HCT116 (cell line): ENCODE measurements around the gene FBXL17.

Experiments used
- CBX3 ChIP-seq: IDR thresholded peaks from 2 replicates; pipeline ENCODE4 v1.6.1; 2012; ENCODE audit warnings: low read depth
- CEBPB ChIP-seq: IDR thresholded peaks from 2 replicates; pipeline ENCODE4 v1.6.1; 2012; ENCODE audit warnings: low read depth
- CTCF ChIP-seq, 3 experiments: fragments of 200-600 bp in 1 of 3; sonication (generic) in 1 of 3; IDR thresholded peaks in 2 of 3; conservative IDR thresholded peaks in 1 of 3; 2 replicates each; pipeline ENCODE4 v1.5.1; 2012 to 2017; ENCODE audit warnings: low read depth in 2 of 3, low read length in 2 of 3, antibody characterized with exemption in 1 of 3, borderline replicate concordance in 1 of 3, control low read depth in 1 of 3, mild to moderate bottlenecking in 1 of 3, mixed read lengths in 1 of 3, mixed run types in 1 of 3, moderate library complexity in 1 of 3; ENCODE audit not compliant: insufficient read depth in 1 of 3
- EZH2 ChIP-seq: fragments of 200-600 bp; sonication (generic); IDR thresholded peaks from 2 replicates; pipeline ENCODE4 v1.6.1; 2017; ENCODE audit warnings: antibody characterized with exemption, mixed run types
- EZH2phosphoT487 ChIP-seq: fragments of 200-600 bp; IDR thresholded peaks from 2 replicates; pipeline ENCODE4 v1.6.1; 2018; ENCODE audit warnings: antibody characterized with exemption, borderline replicate concordance
- MAX ChIP-seq: IDR thresholded peaks from 2 replicates; pipeline ENCODE4 v1.6.1; 2012
- POLR2A ChIP-seq: IDR thresholded peaks from 2 replicates; pipeline ENCODE4 v1.7.0; 2011; ENCODE audit warnings: borderline replicate concordance; ENCODE audit not compliant: insufficient read depth, insufficient read length; ENCODE audit errors: extremely low read depth
- RAD21 ChIP-seq: IDR thresholded peaks from 2 replicates; pipeline ENCODE4 v1.6.1; 2012; ENCODE audit warnings: low read depth, mild to moderate bottlenecking
- REST ChIP-seq: IDR thresholded peaks from 2 replicates; pipeline ENCODE4 v1.6.1; 2012; ENCODE audit warnings: low read depth
- SIN3A ChIP-seq: IDR thresholded peaks from 2 replicates; pipeline ENCODE4 v1.6.1; 2012; ENCODE audit warnings: low read depth
- ZNF274 ChIP-seq: fragments of 200-500 bp; sonication (Bioruptor generic); IDR thresholded peaks from 2 replicates; pipeline ENCODE4 v1.6.1; 2014; ENCODE audit warnings: mild to moderate bottlenecking, low read depth, low read length, inconsistent platforms

- TF ChIP-seq CEBPB (no peak), CTCF (IDR thresholded peaks at IDR 0.05 in 2 of 3, conservative IDR thresholded peaks at IDR 0.05 in 1 of 3; ENCODE audit: borderline replicate concordance in 1 of 3, insufficient read depth in 1 of 3, low read depth in 2 of 3, low read length in 2 of 3) (no peak), POLR2A (no peak), ZNF274 (no peak), EZH2phosphoT487 (no peak), EZH2 (no peak), MAX (no peak), CBX3 (no peak), RAD21 (no peak), REST (no peak), SIN3A (no peak)
Observed at GRCh38 chr5:108344103-108344822, 37.6 kb downstream of the FBXL17 start.
